Measurements from ENCODE around the gene FAM241A.
"Not testable (repeated sequence)": the region's sequence is repeated elsewhere in the genome, so short reads cannot be mapped to it uniquely, and the experiment has no call there.

Gene FAM241A

DNA sequence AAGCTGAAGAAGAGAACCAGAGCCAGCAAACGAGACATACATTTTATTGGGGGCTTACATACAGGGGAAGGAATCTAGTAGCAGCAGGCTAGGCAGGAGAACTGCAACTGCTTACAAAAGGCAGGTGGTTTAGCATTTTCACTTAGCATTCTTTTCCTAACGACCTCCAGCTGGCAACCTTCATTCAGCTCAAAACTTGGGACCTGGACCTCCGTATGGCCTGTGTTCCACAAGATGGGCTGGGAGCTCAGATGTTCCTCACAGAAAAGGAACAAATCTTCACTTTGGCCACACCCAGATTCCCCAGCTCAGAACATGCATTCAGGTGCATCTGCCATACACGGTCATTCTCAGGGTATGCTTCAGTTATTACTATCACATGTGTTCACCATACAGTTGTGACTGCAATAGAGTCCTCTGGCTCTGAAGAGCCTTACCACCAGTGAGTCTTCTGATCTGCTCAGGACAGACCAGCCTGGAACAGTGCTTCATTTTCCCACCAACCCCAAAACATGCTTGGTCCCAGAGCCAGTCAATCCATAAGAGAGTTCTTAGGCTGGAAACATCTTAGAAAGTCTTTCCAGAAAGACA lies 56.8 kb downstream of the FAM241A start:
- in situ Hi-C loops (cut with MboI; ENCODE audit: low pct_unique_long_range_greater_than_20kb, low sequenced_read_pairs): no loop called here

DNA sequence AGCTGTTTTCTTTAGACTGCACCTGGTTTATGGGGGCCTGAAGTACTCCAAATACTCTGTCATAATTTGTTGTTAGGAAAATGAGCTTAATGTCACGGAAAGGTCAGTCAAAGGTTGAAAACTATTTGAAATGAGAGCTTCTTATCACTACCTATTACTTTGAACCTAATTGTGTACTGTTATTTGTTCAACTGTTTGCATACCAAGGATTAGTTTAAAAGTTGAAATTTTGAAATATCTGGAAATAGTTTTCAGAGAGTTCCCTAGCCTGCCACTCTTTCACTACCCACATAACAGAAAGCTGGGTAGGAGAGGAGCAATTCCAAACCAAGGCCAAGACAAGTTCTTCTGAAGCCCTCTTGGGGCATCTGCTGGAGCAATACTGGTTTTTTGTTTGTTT lies 58.3 kb downstream of the FAM241A start:
- DNase-seq: no peak
- in situ Hi-C loops (cut with MboI; ENCODE audit: low pct_unique_long_range_greater_than_20kb, low sequenced_read_pairs): no loop called here

More for the DNA sequence above, 56.8 kb downstream of the FAM241A start:
- DNase-seq: no peak

DNA sequence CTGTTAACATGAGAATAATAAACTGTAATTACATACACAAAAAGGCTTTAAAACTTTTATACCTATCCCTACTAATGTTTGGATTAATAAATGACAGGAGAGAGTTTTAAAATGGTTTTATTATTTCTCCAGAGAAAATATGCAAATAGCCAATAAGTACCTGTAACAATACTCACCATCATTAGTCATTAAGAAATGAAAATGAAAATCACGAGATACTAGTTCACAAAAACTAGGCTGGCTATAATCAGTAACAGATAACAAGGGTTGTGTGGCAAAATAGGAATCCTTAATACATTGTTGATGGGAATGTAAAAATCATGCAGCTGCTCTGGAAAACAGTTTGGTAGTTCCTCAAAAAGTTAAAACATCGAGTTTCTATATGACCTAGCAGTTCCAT lies 61.2 kb downstream of the FAM241A start:
- DNase-seq: no peak
- in situ Hi-C loops (cut with MboI; ENCODE audit: low pct_unique_long_range_greater_than_20kb, low sequenced_read_pairs): no loop called here

DNA sequence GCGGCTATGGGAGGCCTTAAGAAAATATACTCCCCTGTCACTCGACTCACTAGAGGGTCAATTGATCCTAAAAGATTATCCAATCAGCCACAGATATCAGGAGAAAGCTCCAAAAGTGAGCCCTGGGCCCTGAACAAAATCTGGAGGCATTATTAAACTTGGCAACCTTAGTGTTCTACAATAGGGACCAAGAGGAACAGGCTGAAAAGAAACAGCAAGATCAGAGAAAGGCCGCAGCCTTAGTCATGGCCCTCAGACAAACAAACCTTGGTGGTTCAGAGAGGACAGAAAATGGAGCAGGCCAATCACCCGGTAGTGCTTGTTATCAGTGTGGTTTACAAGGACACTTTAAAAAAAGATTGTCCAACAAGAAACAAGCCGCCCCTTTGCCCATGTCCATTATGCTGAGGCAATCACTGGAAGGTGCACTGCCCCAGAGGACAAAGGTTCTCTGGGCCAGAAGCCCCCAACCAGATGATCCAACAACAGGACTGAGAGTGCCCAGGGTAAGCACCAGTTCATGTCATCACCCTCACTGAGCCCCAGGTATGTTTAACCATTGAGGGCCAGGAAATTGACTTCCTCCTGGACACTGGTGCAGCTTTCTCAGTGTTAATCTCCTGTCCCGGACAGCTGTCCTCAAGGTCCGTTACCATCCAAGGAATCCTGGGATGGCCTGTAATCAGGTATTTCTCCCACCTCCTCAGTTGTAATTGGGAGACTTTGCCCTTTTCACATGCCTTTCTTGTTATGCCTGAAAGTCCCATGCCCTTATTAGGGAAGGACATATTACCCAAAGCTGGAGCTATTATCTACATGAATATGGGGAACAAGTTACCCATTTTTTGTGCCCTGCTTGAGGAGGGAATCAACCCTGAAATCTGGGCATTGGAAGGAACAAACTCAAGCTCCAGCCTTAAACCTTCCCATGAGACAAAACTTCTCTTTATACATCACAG lies 63.2 kb downstream of the FAM241A start:
- in situ Hi-C loops (cut with MboI; ENCODE audit: low pct_unique_long_range_greater_than_20kb, low sequenced_read_pairs); DNase-seq: not testable (repeated sequence)

DNA sequence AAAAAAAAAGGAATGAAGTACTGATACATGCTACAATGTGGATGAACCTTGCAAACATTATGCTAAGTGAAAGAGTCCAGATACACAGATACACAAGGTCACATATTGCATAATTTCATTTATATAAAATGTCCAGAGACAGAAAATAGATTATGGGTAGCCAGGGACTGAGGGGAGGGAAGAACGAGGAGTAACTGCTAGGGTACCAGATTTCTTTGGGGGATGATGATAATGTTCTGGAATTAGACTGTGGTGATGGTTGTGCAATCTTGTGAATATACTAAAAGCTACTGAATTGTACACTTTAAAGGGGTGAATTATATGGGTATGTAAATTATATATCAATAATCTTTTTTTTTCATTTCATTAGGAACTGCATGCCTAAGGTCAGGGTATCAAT lies 65.5 kb downstream of the FAM241A start:
- no peak for DNase-seq
- in situ Hi-C loops (cut with MboI; ENCODE audit: low pct_unique_long_range_greater_than_20kb, low sequenced_read_pairs): no loop called here

DNA sequence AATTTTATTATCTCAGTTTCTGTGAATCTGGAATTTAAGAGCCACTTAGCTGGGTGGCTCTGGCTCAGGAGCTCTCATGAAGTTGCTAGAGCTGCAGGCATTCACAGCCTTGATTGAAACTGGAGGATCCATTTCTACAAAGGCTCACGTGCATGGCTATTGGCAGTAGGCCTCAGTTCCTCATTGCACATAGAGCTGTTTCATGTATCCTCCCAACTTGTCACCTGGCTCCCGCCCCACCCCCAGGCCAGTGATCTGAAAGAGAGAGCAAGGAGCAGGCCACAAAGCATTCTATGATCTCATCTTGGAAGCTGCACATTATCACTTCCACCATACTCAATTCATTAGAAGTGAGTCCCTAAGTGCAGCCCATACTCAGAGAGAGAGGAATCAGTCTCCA lies 67.8 kb downstream of the FAM241A start:
- in situ Hi-C loops (cut with MboI; ENCODE audit: low pct_unique_long_range_greater_than_20kb, low sequenced_read_pairs): no loop called here
- DNase-seq: no peak

DNA sequence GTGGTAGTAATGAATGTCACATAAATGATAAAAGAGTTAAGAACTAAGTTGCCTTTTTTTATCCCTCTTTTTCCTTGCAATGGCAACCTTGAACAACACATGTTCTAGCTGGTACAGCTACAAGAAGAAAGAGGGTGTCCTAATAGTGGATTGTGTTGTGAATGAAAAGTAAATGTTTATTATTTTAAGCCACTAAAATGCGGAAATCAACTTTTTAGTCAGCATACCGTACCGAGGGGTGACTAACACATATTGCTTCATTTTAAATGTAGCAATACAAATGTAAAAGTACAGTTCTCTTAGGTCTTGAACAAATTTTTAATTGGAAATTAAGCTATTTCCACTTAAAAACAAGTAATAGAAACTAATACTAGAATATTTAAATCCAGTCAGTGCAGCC lies 68.6 kb downstream of the FAM241A start:
- in situ Hi-C loops (cut with MboI; ENCODE audit: low pct_unique_long_range_greater_than_20kb, low sequenced_read_pairs): no loop called here
- DNase-seq: no peak

DNA sequence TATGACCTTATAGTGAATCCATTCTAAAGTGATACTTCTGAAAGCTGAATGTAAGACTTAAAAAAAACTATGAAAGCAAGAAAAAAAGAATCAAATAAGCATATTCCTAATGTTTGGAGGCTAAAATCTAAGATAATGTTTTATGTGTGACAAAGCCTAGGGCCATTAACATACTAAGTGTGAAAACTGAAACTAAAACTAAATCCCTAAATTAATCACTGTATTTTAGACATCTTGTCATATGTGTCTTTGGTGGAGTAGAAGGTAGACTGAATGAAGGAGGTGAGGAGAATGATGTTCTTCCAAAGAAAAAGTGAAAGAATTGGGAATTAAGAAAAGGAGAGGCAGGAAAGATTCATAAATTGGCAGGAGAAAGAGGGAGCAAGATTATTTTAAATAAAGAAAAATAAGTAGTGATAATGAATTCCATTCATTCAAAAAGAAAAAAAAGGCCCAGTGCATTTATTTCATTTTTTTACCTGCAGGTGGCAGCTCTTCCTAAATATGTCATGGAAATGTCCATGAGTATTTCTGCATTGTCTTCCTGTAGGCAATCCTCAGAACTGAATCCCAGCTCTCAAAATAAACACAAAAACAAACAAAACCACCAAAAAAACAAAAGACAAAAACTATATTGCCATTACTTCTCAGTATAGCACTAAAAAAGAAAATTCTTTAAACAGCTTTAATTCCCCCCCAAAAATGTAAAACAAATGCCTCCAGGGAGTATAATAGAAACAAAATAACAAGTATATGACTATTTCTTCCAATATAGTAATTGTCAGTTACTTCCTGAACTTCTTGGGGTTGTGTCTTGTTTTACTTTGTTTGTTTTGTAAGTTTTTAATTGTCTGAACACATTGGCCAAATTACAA lies 69.4 kb downstream of the FAM241A start:
- in situ Hi-C loops (cut with MboI; ENCODE audit: low pct_unique_long_range_greater_than_20kb, low sequenced_read_pairs): no loop called here
- DNase-seq: peak; percentile 41

DNA sequence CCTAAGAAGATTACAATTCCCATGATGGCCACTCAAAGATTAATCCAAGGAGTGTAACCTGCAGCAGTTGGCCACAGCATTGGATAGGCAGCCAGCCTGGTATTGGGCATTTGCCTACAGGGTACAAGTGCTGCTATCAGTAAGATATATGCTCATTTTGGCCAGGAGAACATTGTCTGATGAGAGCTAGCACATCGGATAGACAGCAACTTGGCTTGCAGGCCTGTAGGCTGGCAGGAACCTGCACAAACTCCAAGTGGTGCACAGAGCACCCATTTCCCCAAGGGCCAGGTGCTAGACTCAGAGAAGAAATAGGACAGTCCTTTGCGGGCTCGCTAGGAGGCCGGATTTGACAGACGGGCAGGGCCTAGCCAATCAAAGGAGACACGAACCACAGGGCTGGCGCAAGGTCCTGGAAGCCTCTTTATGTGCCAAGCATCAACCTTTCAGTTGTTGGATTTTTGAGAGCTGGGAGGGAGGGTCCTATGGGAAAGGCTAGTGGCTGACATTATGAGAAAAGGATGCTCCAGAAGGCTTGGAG lies 74.6 kb downstream of the FAM241A start:
- in situ Hi-C loops (cut with MboI; ENCODE audit: low pct_unique_long_range_greater_than_20kb, low sequenced_read_pairs): no loop called here
- no peak for DNase-seq

DNA sequence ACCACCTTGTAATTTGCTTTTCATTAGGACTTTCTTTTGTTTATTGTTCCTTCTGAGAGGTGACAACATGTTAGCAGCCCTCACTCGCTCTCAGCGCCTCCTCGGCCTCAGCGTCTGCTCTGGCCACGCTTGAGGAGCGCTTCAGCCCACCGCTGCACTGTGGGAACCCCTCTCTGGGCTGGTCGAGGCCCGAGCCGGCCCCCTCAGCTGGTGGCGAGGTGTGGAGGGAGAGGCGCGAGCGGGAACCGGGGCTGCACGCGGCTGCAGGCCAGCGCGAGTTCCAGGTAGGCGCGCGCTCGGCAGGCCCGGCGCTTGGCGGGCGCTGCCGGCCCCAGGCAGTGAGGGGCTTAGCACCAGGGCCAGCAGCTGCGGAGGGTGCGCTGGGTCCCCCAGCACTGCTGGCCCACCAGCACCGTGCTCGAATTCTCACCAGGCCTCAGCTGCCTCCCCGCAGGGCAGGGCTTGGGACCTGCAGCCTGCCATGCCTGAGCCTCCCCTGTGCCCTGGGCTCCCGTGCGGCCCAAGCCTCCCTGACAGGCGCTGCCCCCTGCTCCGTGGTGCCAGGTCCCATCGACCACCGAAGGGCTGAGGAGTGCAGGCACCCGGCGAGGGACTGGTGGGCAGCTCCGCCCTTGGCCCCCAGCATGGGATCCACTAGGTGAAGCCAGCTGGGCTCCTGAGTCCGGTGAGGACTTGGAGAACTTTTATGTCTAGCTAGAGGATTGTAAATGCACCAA lies 77.1 kb downstream of the FAM241A start:
- DNase-seq: no peak

DNA sequence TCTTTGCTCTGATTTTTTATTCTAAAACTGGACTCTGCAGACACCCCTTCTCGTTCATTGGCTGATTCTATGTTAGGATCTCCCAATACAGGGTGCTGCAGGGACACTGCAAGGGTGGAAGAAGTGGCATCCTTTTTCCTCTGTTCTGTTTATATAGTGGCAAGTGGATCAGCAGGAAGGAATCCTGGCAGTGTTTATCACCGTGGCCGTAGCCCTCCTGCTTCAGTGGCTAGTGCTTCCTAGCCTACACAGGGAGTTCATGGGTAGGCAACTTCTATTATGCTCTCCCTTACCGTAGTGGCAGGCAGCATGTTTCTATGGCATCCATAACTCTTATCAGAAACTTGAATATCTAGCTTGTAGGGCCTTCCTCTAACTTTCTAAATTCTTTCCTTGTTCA lies 79.9 kb downstream of the FAM241A start:
- in situ Hi-C loops (cut with MboI; ENCODE audit: low pct_unique_long_range_greater_than_20kb, low sequenced_read_pairs): no loop called here

More for the DNA sequence above, 77.1 kb downstream of the FAM241A start:
- in situ Hi-C loops (cut with MboI; ENCODE audit: low pct_unique_long_range_greater_than_20kb, low sequenced_read_pairs): no loop called here

DNA sequence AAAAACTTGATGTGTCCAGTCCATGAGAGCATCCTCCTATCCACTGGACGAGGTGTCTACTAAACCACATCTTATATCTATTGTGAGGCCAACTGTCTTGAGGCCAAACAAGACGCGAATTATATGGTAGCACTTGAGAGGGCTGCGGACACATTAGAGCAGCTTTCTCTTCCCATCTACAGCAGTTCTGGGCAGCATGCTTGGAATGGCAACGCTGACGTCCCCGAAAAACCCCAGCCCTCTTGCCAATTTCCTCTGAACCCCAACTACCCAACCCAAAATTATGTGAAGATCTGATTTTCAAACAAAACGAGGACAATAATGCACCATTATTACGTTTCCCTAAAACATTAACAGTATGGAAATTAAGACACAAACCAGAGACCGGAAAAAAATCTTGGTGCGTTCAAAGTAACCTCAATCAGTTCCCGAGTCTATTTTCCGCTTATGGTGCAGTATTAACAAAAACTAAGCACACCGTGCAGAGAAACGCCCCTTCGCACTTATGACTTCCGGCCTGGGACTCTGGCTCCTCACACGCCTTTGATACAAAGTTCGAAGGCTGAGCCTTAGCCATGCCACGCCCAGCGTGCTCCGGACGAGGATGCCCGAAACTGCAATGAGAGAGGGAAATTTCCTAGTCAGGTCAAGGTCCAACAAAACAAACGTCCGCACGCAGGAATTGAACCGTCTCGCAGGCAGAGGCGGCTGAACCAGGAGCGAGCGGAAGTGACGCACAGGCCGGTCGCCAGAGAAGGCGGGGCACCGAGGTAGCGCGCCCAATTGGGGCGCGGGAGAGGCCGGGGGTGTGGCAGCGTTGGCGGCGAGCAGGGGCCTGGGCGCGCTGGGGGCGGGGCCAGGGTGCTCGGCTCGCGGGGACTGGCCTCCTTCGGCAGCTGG lies 85.9 kb downstream of the FAM241A start:
- in situ Hi-C loops (cut with MboI; ENCODE audit: low pct_unique_long_range_greater_than_20kb, low sequenced_read_pairs): no loop called here
- peak; percentile 98 for DNase-seq

More for the DNA sequence above, 79.9 kb downstream of the FAM241A start:
- DNase-seq: no peak

DNA sequence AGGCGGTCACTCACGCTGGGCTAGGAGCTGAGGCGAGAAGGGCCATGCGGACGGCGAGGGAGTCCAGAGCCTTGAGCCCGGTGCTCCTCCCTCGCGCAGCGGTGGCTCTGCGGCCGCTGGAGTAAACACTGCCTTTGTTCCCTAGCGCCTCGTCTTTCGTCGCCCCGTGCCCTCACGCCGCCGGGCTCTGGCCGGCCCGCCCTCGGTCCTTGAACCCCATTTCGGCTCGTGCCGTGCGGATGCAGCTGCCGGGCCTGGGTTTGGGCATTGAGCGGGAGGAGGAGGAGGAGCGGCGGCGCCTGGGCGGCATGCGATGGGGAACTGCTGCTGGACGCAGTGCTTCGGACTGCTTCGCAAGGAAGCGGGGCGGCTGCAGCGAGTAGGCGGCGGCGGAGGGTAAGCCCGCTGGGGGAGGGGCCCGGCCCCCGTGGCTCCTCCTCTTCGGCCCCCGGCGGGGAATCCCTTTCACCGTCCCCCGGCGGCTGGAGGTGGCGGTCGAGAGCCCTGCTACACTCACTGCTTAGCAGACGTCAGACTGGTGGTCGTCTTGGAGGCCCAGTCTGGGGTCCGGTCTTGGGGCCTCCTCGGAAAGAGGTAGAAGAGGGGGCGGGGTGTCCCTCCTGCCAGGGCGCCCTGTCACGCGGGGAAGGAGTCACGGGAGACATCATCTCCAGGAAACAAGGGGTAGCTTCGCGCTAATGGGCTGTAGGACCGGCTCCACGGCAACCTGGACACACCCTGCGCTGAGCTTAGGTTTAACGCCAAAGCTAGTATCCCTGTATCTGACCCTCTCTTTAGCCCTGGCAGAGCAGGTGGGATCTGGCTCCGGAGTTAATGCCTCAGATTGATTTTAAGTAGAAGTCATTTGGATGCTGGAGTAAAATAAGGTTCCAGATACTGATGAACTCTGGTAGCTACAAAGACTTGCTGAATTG lies 86.8 kb downstream of the FAM241A start, which contains the start of gene AP1AR:
TSS of gene AP1AR (plus strand) at position 9 of the 935 bp plus-strand sequence. CDS start at position 314, 305 bp downstream.
- peak; percentile 92 for DNase-seq
- in situ Hi-C loops (cut with MboI; ENCODE audit: low pct_unique_long_range_greater_than_20kb, low sequenced_read_pairs): no loop called here

DNA sequence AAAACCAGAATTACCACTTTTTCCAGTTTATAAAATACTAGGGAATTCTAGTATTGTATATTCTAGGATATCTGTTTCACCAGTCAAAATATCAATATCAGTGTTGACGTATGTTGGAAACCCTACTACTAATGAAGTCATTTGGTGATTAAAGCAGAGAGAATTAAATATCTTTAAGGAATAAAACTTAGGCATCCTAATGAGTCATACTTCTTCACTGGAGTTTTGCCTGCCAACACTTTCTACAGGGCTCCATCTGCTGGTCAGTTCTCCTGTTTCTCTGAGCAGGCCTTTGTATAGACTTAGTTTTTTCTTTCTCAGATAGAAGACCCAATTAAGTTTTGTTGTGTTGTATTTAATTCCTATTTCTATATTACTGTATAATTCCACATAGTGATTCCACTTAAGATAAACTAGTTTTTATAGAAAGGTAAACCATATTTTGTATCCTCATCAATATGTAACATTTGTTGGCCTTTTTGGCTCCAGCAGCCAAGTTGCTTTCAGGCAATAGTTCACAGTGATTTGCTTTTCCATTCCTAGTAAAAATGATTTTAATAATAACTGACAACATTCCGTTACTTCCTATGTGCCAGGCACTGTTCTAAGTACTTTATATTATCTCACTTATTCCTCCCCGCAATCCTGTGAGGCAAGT lies 89.8 kb downstream of the FAM241A start:
- in situ Hi-C loops (cut with MboI; ENCODE audit: low pct_unique_long_range_greater_than_20kb, low sequenced_read_pairs): no loop called here
- DNase-seq: peak; percentile 63

DNA sequence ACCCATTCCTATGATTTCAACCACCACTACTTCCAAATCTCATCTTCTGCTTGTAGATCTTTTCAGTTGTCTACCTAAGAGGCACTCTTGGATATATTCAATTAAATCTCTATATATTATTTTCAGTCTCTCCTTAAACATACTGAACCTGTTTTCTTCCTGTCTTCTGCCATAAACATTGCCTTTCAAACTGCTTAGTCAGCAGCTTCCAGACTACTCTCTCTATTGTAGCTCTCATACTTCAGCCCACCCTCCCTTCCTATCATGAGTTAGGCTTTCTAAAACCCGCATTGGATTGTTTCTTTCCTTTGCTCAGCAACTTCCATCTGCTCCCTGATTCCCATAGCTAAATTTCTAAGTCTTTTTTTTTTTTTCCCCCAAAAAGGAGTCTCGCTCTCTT lies 90.8 kb downstream of the FAM241A start:
- in situ Hi-C loops (cut with MboI; ENCODE audit: low pct_unique_long_range_greater_than_20kb, low sequenced_read_pairs): no loop called here
- no peak for DNase-seq

DNA sequence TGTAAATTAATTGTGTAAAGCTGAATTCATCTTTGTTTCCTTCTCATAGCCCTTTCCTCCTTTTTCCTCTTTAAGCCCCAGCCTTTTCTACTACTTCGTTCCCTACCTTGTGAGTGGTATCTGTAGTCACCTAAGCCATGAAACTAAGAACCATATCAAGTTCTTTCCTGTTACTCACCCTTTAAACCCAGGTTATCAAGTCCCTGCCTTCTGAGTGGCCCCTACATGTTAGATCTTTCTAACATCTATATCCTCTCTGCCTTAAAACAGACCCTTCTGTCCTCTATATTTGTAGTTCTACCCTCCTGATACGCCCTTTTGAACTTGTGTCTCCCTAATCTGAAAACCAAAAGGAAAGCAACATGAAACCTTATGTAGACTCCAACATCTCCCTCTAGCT lies 93.6 kb downstream of the FAM241A start:
- in situ Hi-C loops (cut with MboI; ENCODE audit: low pct_unique_long_range_greater_than_20kb, low sequenced_read_pairs): no loop called here
- DNase-seq: no peak

All from KBM-7 (cell line).